K562 (cell line): ENCODE results near the gene RDH13. TPM values are rescaled to one million over a fixed set of nuclear protein-coding genes. Genes with fewer than 3 reads are reported as not detected.
"Not testable (repeated sequence)": the region's sequence is repeated elsewhere in the genome, so short reads cannot be mapped to it uniquely, and the experiment has no call there.

Experiments used
- ATAC-seq: fragments of 200-7000 bp; cut with Tn5 transposase; 3 replicates; pipeline ENCODE4 v1.9.1; 2020; ENCODE audit warnings: moderate library complexity
- BruUV-seq: library from RNA; stranded (reverse); fragments of 400-500 nt; replicated peaks from 2 replicates; lab custom pipeline; 2021; lab: Mats Ljungman, UMichigan
- CTCF ChIA-PET: fragments of 300-600 bp; formaldehyde crosslinking; extraction: SDS; loops from one replicate; lab custom pipeline; 2021; ENCODE audit warnings: low intra/inter-chr PET ratio; lab: Yijun Ruan, JAX
- POLR2A ChIA-PET: fragments of 300-600, 350-650 bp; sonication (Branson Sonifier 250); formaldehyde crosslinking; extraction: SDS; loops from one replicate; lab custom pipeline; 2021; ENCODE audit warnings: antibody characterized with exemption, inconsistent platforms; lab: Yijun Ruan, JAX
- DNase-seq, 4 experiments: peaks; one replicate each; pipeline versions ENCODE4 v3.0.0 to v3.0.0-alpha.2; 2011 to 2018; ENCODE audit warnings: low spot score in 3 of 4, mixed read lengths in 3 of 4; ENCODE audit errors: extremely low read depth in 1 of 4
- FAIRE-seq: peaks from 2 replicates; lab custom pipeline; 2011; peaks lifted over from hg19 to GRCh38; lab: Jason Lieb, UNC
- H2AFZ ChIP-seq: 2 replicates; pipeline ENCODE4 v1.6.0; 2011; ENCODE audit warnings: low read depth, low read length, control low read depth, inconsistent platforms
- H3K27ac ChIP-seq: fragments of 200-600 bp; 3 replicates; pipeline ENCODE4 v1.8.0; 2011; ENCODE audit warnings: low read depth, mild to moderate bottlenecking, control low read depth, inconsistent platforms, low read length, moderate library complexity, mixed read lengths; ENCODE audit errors: extremely low read depth
- H3K27me3 ChIP-seq, 2 experiments: fragments of 300-600 bp in 1 of 2; 2 replicates in 1 of 2; 3 replicates in 1 of 2; pipeline versions ENCODE4 v1.6.0 to v1.8.0; 2011; ENCODE audit warnings: inconsistent platforms in 2 of 2, low read length in 2 of 2, mild to moderate bottlenecking in 1 of 2, mixed read lengths in 1 of 2, moderate library complexity in 1 of 2; ENCODE audit not compliant: control insufficient read depth in 2 of 2, insufficient read depth in 2 of 2
- H3K36me3 ChIP-seq: fragments of 300-600 bp; 3 replicates; pipeline ENCODE4 v1.8.0; 2011; ENCODE audit warnings: mild to moderate bottlenecking, low read length, inconsistent platforms; ENCODE audit not compliant: control insufficient read depth, insufficient read depth
- H3K4me1 ChIP-seq, 2 experiments: fragments of 200-600 bp in 1 of 2; replicated peaks in 1 of 2; 2 replicates in 1 of 2; 3 replicates in 1 of 2; pipeline versions ENCODE4 v1.5.1 to v1.8.0; 2011; ENCODE audit warnings: inconsistent platforms in 2 of 2, low read length in 2 of 2, mild to moderate bottlenecking in 1 of 2, mixed read lengths in 1 of 2, moderate library complexity in 1 of 2; ENCODE audit not compliant: control insufficient read depth in 2 of 2, insufficient read depth in 2 of 2
- H3K4me2 ChIP-seq: 2 replicates; pipeline ENCODE4 v1.6.1; 2011; ENCODE audit warnings: low read length, control low read depth, inconsistent platforms, mixed read lengths; ENCODE audit not compliant: insufficient read depth
- H3K4me3 ChIP-seq: fragments of 200-600 bp; sonication (generic), shearing (Covaris generic); 2 replicates; pipeline ENCODE4 v1.5.1; 2016; ENCODE audit warnings: control low read depth, inconsistent platforms
- H3K79me2 ChIP-seq: fragments of 200-600 bp; 3 replicates; pipeline ENCODE4 v1.8.0; 2011; ENCODE audit warnings: low read length, inconsistent platforms; ENCODE audit not compliant: control insufficient read depth, insufficient read depth
- H3K9ac ChIP-seq, 2 experiments: 2 replicates each; pipeline versions ENCODE4 v1.6.0 to v1.6.1; 2011; ENCODE audit warnings: low read depth in 2 of 2, low read length in 2 of 2, control low read depth in 1 of 2, inconsistent platforms in 1 of 2, mild to moderate bottlenecking in 1 of 2, mixed read lengths in 1 of 2; ENCODE audit not compliant: insufficient read depth in 1 of 2
- H3K9me1 ChIP-seq: one replicate; pipeline ENCODE4 v1.6.0; 2011; ENCODE audit warnings: inconsistent platforms, mild to moderate bottlenecking, low read length, moderate library complexity; ENCODE audit not compliant: control insufficient read depth, insufficient read depth
- H3K9me3 ChIP-seq: replicated peaks from 2 replicates; pipeline ENCODE4 v1.5.1; 2011; ENCODE audit warnings: low read depth, low read length, inconsistent platforms; ENCODE audit not compliant: control insufficient read depth, insufficient read depth
- H4K20me1 ChIP-seq: replicated peaks from 2 replicates; pipeline ENCODE4 v1.6.1; 2011; ENCODE audit warnings: low read length, inconsistent platforms, mixed read lengths; ENCODE audit not compliant: control insufficient read depth, insufficient read depth
- BRD9 ChIP-seq: fragments of 450-650 bp; IDR thresholded peaks from 2 replicates; pipeline ENCODE4 v1.6.1; 2018; ENCODE audit warnings: low read depth; ENCODE audit not compliant: partially characterized antibody
- HIVEP1 ChIP-seq: fragments of 250-450 bp; sonication (Bioruptor Pico); IDR thresholded peaks from 2 replicates; pipeline ENCODE4 v1.4.0; 2020; ENCODE audit warnings: mild to moderate bottlenecking
- ZFX ChIP-seq: sonication (generic); formaldehyde crosslinking; IDR thresholded peaks from 2 replicates; pipeline ENCODE4 v1.8.0; 2022; ENCODE audit warnings: mild to moderate bottlenecking, missing genetic modification reagents, moderate library complexity
- WGBS: fragments of 100-300 bp; shearing (Covaris generic); methylation state at CpG from one replicate; pipeline ENCODE4 v1.1.6; 2016; ENCODE audit warnings: low coverage, mixed read lengths; ENCODE audit not compliant: insufficient coverage; ENCODE audit errors: missing lambda C conversion rate; 5-methylcytosine and 5-hydroxymethylcytosine counted together
- in situ Hi-C: fragments of 300-500 bp; cut with MboI; formaldehyde crosslinking; loops from 4 replicates; pipeline ENCODE4 v1.15.0; 2018; ENCODE audit warnings: inconsistent platforms, mixed read lengths
- intact Hi-C: fragments of 100-400 bp; cut with micrococcal nuclease; formaldehyde crosslinking; loops from 2 replicates; pipeline ENCODE4 v1.14.2; 2022
- polyA plus RNA-seq, 8 experiments: library from polyadenylated mRNA; depleted of rRNA in 4 of 8; stranded (reverse) in 5 of 8; unstranded in 3 of 8; fragments of >200 nt; fragmentation: Nextera tagmentation in 2 of 8; fragmentation: Illumina TruSeq in 1 of 8; extraction: Ambion mirVana in 2 of 8; extraction: Trizol in 1 of 8; gene quantifications; 2 replicates each; pipeline versions ENCODE4 v1.2.1 to v1.2.3, GENCODE V29; 2011 to 2014; ENCODE audit warnings: inconsistent platforms in 1 of 8, missing spikeins in 1 of 8
- total RNA-seq, 7 experiments: library from RNA; depleted of rRNA in 6 of 7; stranded (reverse); fragments of >200 nt in 6 of 7; fragmentation: Illumina TruSeq in 2 of 7; extraction: Trizol in 2 of 7; gene quantifications; 2 replicates each; pipeline versions ENCODE4 v1.2.1 to v1.2.3, GENCODE V29; 2011 to 2021; ENCODE audit warnings: low replicate concordance in 1 of 7
- TF ChIP-seq, protein P1 (sequence below), 3 experiments: fragments of 200-800 bp in 1 of 3; sonication (Bioruptor generic) in 1 of 3; sonication (generic) in 1 of 3; formaldehyde crosslinking in 1 of 3; IDR thresholded peaks; 2 replicates each; pipeline versions ENCODE4 v1.6.1 to v1.8.0; 2016 to 2022; ENCODE audit warnings: mild to moderate bottlenecking in 2 of 3, missing compliant biosample characterization in 2 of 3, missing genetic modification characterization in 2 of 3, missing genetic modification reagents in 1 of 3
- TF ChIP-seq, protein P2 (sequence below): sonication (generic); formaldehyde crosslinking; IDR thresholded peaks from 2 replicates; pipeline ENCODE4 v1.8.1; 2023; ENCODE audit warnings: missing genetic modification reagents, mild to moderate bottlenecking, borderline replicate concordance

RDH13 gene
- total and polyA plus RNA-seq, 9 of the 15 experiments (the other 6 are each of a cell fraction or from before 2014, with no cell fraction given) = 7.5 to 70.3 (median 39.5) TPM

DNA sequence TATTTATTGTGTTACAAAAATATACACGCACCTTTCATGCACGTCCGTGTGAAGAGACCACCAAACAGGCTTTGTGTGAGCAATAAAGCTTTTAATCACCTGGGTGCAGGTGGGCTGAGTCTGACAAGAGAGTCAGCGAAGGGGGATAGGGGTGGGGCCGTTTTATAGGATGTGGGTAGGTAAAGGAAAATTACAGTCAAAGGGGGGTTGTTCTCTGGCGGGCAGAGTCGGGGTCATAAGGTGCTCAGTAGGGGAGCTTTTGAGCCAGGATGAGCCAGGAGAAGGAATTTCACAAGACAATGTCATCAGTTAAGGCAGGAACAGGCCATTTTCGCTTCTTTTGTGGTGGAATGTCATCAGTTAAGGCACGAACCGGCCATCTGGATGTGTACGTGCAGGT, 56.2 kb downstream of the RDH13 start:
- DNase-seq, in situ Hi-C loops, H3K9me1 ChIP-seq, H4K20me1 ChIP-seq, H3K27me3 ChIP-seq, H3K9me3 ChIP-seq, H3K36me3 ChIP-seq, CTCF ChIA-PET, FAIRE-seq, H2AFZ ChIP-seq, H3K4me1 ChIP-seq, BruUV-seq: not testable (repeated sequence)
- ATAC-seq = peak; percentile 36; the same call in 2 of the 3 replicates
- Histone ChIP-seq H3K27ac (peak overlapping the region; percentile 81), H3K79me2 (peaks cover 38% of the 10 kb centered on the region), H3K4me2 (peak overlapping the region; percentile 91; the same call in 1 of the 2 replicates), H3K9ac (peak overlapping the region in 1 of 2 experiments; percentile 81; a peak in 2 of 4 replicates), H3K4me3 (peak overlapping the region; percentile 61)
- POLR2A ChIA-PET = interaction anchor here (1.7 kb wide), 1 partner anchor 17 kb away, joined by 4 read pairs; no protein-coding TSS in a partner anchor
- TF ChIP-seq ZFX = 0 out of 2 replicates have a peak, but pooled peaks have one; percentile 6
- intact Hi-C loops = loop anchor here (2.0 kb wide), 1 partner anchor 32 kb away; the partner anchor contains the start of gene GP6
- WGBS = 11% methylated on average over 11 of the region's 11 CpGs

DNA sequence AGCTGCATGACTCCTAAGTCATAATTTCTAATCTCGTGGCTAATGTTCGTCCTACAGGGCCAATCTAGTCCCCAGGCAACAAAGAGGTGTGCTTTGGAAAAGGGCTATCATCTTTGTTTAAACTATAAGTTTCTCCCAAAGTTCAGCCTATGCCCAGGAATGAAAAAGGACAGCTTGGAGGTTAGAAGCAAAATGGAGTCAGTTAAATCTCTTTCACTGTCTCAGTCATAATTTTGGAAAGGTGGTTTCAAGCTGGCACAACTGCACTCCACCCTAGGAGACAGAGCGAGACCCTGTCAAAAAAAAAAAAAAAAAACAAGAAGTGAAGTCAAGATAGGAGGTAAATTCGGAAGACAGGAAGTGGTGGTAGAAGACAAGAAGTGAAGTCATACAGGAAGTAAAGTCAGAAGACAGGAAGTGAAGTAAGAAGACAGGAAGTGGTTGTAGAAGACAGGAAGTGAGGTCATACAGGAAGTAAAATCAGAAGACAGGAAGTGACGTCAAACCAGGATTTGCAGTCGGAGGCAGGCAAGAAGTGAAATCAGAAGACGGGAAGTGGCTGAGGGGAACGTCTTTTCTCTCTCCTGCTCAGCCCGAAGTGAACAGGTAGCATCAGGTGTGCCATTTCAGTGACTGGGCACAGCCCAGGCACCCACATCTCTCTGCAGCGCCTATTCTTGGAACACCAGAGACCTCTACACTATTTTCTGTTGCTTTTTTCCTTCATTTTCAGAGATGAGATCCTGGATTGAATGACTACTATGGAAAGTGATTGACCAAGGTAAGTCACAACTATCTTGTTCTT, 57.1 kb downstream of the RDH13 start:
- Histone ChIP-seq H3K4me1 (peaks cover 0 to 4% of the 10 kb centered on the region in 2 experiments; a peak in 4 of 5 replicates), H3K4me3 (peak overlapping the region; percentile 61), H4K20me1 (no peaks in the 10 kb centered on the region), H3K4me2 (peak overlapping the region; percentile 91), H3K9me3 (peaks cover 8% of the 10 kb centered on the region), H3K27ac (peak overlapping the region; percentile 81), H3K36me3 (peaks cover 2% of the 10 kb centered on the region; the same call in 1 of the 3 replicates), H3K79me2 (peaks cover 38% of the 10 kb centered on the region), H3K27me3 (no peaks in the 10 kb centered on the region), H3K9me1 (no peaks in the 10 kb centered on the region), H2AFZ (peak overlapping the region; percentile 82), H3K9ac (peak overlapping the region; percentile 80 to 81; a peak in 3 of 4 replicates)
- BruUV-seq = TSS peak; percentile 97
- in situ Hi-C loops (no loop called here), intact Hi-C loops (loop anchor here (2.0 kb wide), 1 partner anchor 33 kb away; the partner anchor contains the start of gene GP6)
- ATAC-seq = peak; percentile 95
- POLR2A ChIA-PET = interaction anchor here (0.7 to 1.6 kb wide), 3 partner anchors 15 to 67 kb away, joined by 3 to 4 read pairs (median 3); no protein-coding TSS in a partner anchor
- WGBS = 6% methylated on average over 10 of the region's 10 CpGs
- DNase-seq = peak; percentile 82 to 94 (median 88)
- CTCF ChIA-PET = no interaction called here
- peak; percentile 94 for FAIRE-seq
- TF ChIP-seq, protein P1, sequence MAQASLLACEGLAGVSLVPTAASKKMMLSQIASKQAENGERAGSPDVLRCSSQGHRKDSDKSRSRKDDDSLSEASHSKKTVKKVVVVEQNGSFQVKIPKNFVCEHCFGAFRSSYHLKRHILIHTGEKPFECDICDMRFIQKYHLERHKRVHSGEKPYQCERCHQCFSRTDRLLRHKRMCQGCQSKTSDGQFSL (CRISPR knock-in tag; IDR thresholded peaks at IDR 0.05) = 0 out of 2 replicates have a peak, but pooled peaks have one; percentile 38
- TF ChIP-seq, protein P1 (tag; IDR thresholded peaks at IDR 0.05) = no peak
- no peak for TF ChIP-seq HIVEP1
- TF ChIP-seq, protein P2, sequence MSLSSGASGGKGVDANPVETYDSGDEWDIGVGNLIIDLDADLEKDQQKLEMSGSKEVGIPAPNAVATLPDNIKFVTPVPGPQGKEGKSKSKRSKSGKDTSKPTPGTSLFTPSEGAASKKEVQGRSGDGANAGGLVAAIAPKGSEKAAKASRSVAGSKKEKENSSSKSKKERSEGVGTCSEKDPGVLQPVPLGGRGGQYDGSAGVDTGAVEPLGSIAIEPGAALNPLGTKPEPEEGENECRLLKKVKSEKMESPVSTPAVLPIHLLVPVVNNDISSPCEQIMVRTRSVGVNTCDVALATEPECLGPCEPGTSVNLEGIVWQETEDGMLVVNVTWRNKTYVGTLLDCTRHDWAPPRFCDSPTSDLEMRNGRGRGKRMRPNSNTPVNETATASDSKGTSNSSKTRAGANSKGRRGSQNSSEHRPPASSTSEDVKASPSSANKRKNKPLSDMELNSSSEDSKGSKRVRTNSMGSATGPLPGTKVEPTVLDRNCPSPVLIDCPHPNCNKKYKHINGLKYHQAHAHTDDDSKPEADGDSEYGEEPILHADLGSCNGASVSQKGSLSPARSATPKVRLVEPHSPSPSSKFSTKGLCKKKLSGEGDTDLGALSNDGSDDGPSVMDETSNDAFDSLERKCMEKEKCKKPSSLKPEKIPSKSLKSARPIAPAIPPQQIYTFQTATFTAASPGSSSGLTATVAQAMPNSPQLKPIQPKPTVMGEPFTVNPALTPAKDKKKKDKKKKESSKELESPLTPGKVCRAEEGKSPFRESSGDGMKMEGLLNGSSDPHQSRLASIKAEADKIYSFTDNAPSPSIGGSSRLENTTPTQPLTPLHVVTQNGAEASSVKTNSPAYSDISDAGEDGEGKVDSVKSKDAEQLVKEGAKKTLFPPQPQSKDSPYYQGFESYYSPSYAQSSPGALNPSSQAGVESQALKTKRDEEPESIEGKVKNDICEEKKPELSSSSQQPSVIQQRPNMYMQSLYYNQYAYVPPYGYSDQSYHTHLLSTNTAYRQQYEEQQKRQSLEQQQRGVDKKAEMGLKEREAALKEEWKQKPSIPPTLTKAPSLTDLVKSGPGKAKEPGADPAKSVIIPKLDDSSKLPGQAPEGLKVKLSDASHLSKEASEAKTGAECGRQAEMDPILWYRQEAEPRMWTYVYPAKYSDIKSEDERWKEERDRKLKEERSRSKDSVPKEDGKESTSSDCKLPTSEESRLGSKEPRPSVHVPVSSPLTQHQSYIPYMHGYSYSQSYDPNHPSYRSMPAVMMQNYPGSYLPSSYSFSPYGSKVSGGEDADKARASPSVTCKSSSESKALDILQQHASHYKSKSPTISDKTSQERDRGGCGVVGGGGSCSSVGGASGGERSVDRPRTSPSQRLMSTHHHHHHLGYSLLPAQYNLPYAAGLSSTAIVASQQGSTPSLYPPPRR (CRISPR knock-in tag) = 0 out of 2 replicates have a peak, but pooled peaks have one; percentile 45
- peak; percentile 77 for TF ChIP-seq BRD9
